PC-9 (cell line): ENCODE measurements around the gene CENPC.

ENCODE experiments used
- CTCF ChIP-seq: fragments of 200-600 bp; sonication (generic); conservative IDR thresholded peaks from 2 replicates; pipeline ENCODE4 v1.6.1; 2017; ENCODE audit warnings: mixed run types, antibody characterized with exemption, mild to moderate bottlenecking, moderate library complexity
- EZH2 ChIP-seq: fragments of 200-600 bp; sonication (generic); IDR thresholded peaks from 2 replicates; pipeline ENCODE4 v1.8.0; 2017; ENCODE audit warnings: antibody characterized with exemption, low read depth

- TF ChIP-seq CTCF (no peak), EZH2 (no peak)
Measured at GRCh38 chr4:67520141-67520540, 25.2 kb downstream of the CENPC start.
